Stimulated activated naive CD8-positive, alpha-beta T cell treated with anti-CD3 and anti-CD28 coated beads, Interleukin-15, Interleukin-2, amounts not matched to agents 100 U/mL and 50 U/mL, for 24 hours (primary cell): ENCODE data around the gene PARD3.

Source experiments
- ATAC-seq: fragments of 150-1000 bp; cut with Tn5 transposase; one replicate; pipeline ENCODE4 v1.10.0; 2021
- DNase-seq: peaks from one replicate; pipeline ENCODE4 v3.0.0; 2021

The PARD3 gene

DNA sequence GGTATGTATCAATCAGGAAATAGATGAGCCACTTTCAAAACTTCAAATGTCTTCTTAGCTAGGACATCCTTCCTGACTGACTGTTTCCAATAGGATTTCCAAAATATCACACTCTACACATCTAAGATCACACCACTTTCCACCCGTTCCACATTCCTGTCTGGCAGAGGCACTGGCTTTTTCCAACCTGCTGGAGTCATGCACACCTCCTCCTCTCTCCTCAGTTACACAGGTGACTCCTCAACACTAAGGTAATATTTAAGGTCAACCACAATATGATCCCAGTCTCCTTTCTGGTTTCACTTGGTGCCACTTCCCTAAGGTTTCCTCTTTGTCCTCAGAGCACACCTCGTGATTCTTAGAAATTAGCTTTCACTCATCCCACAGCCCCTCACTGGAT, 196.5 kb downstream of the PARD3 start:
- no peak for ATAC-seq
- no peak for DNase-seq

GRCh38 chr10:34615770-34616169, 199.3 kb downstream of the PARD3 start:
- DNase-seq: no peak

GRCh38 chr10:34613491-34613890, 201.6 kb downstream of the PARD3 start:
- ATAC-seq (no peak), DNase-seq (no peak)

More at GRCh38 chr10:34615770-34616169, 199.3 kb downstream of the PARD3 start:
- no peak for ATAC-seq

- DNase-seq (no peak), ATAC-seq (no peak)
These were observed 202.2 kb downstream of the PARD3 start for GRCh38 chr10:34612938-34613337.

GRCh38 chr10:34612446-34612845, 202.7 kb downstream of the PARD3 start:
- no peak for DNase-seq

GRCh38 chr10:34609287-34609940, 205.7 kb downstream of the PARD3 start:
- no peak for DNase-seq
- no peak for ATAC-seq

More at GRCh38 chr10:34612446-34612845, 202.7 kb downstream of the PARD3 start:
- ATAC-seq: no peak

GRCh38 chr10:34607894-34608293, 207.2 kb downstream of the PARD3 start:
- DNase-seq (no peak), ATAC-seq (no peak)

DNA sequence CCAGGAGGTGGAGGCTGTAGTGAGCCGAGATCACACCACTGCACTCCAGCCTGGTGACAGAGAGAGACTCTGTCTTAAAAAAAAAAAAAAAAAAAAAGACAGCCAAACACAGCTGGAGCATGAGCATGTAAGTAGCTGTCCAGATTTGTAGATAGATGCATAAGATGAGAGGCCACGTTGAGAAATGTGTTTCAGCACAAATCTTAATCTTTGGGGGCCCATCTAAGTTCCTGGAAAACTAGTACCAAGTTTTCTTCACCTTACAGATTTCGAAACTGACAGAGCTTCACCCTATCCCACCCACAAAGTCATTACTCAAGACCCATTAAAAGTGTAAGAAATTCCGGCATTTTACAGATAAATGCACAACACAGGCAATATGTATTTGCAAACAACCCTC, 208.2 kb downstream of the PARD3 start:
- no peak for ATAC-seq
- DNase-seq: no peak

GRCh38 chr10:34602478-34602877, 212.6 kb downstream of the PARD3 start:
- ATAC-seq (no peak), DNase-seq (no peak)

- DNase-seq: no peak
- no peak for ATAC-seq
These were observed 213.4 kb downstream of the PARD3 start for GRCh38 chr10:34601691-34602090.

DNA sequence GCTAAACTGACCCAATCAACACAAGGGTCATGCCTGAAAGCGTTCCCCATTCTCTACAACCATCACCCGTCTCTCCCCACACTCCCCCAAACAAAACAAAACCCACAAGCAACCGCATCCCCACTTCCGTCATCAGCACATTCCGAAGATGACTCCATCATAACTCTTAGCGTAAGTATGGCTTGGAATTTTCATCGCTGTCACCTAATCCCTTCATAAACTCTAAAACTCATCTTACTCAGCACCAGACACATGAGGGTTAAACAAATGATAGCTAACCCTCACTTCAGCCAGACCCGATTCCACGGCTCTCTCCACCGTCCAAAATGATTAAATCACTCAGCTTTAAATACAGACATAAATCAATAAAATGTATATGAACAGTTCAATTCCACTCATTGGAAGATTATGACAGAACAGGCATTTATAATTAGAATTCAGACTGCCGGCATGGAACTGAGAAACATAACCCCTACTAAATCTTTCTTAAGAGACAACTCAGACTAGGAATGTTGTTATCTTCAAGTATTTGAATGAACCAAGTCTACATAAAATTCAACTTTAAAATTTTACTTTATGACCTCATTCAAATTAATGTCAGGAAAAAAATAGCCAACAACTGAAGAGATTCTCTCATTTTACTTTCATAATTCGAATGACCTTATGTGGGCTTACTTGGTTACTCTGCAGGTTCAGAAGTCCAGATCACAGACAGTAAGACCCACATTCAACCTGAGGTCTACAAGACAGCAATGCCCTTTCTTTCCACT, 215.9 kb downstream of the PARD3 start:
- ATAC-seq: no peak
- no peak for DNase-seq

DNA sequence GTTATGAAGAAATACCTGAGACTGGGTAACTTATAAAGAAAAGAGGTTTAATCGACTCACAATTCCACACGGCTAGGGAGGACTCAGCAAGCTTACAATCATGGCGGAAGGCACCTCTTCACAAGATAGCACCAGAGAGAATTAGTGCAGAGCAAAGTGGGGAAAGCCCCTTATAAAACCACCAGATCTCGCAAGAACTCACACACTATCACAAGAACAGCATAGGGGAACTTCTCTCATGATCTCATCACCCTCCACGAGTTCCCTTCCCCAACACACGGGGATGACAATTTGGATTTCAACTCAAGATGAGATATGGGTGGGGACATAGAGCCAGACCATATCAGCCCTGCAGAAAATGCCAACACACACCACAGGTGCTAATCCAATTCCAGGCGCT, 218.7 kb downstream of the PARD3 start:
- DNase-seq (no peak), ATAC-seq (no peak)

- ATAC-seq (no peak), DNase-seq (no peak)
These were observed 221.2 kb downstream of the PARD3 start for GRCh38 chr10:34593930-34594329.

- no peak for ATAC-seq
- DNase-seq: no peak
These were observed 221.7 kb downstream of the PARD3 start for GRCh38 chr10:34593374-34593890.

DNA sequence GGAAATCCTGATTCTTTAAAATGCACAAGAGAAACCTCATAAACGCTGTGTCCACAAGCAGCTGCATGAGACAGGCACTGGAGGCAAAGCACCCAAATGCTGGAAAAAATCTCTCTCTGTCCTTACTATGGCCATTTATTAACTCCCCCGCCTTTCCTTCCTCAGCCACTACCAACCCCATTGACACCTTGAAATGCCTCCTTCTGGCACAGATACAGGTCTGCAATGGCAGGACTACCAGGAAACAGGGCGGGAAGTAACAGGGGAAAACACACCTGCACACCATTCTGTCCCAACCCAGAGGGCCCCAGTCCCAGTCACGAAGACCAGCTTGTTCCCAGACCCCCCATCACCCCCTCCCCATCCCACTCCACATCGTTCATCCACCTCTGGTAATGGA, 224.3 kb downstream of the PARD3 start:
- ATAC-seq (no peak), DNase-seq (no peak)

GRCh38 chr10:34589275-34589674, 225.8 kb downstream of the PARD3 start:
- no peak for ATAC-seq
- no peak for DNase-seq

GRCh38 chr10:34587680-34588019, 227.4 kb downstream of the PARD3 start:
- DNase-seq (no peak), ATAC-seq (no peak)

GRCh38 chr10:34587002-34587679, 228.0 kb downstream of the PARD3 start:
- DNase-seq (no peak), ATAC-seq (no peak)

GRCh38 chr10:34585422-34586112, 229.5 kb downstream of the PARD3 start:
- DNase-seq (no peak), ATAC-seq (no peak)

- ATAC-seq (no peak), DNase-seq (no peak)
These were observed 230.9 kb downstream of the PARD3 start for GRCh38 chr10:34584164-34584563.

- no peak for ATAC-seq
- DNase-seq: no peak
These were observed 233.1 kb downstream of the PARD3 start for GRCh38 chr10:34581801-34582532.

GRCh38 chr10:34580643-34581042, 234.5 kb downstream of the PARD3 start:
- no peak for ATAC-seq
- DNase-seq: no peak
